Caco-2 (cell line): ENCODE data around the gene CIT. TPM values are rescaled to one million over a fixed set of nuclear protein-coding genes. Genes with fewer than 3 reads are reported as not detected.

Experiments used
- BruUV-seq: library from RNA; stranded (reverse); fragments of 400-500 nt; replicated peaks from 2 replicates; lab custom pipeline; 2021; lab: Mats Ljungman, UMichigan
- CTCF ChIA-PET: fragments of 300-600 bp; sonication (Branson Sonifier 250); formaldehyde crosslinking; loops from one replicate; lab custom pipeline; 2022; ENCODE audit warnings: antibody characterized with exemption; lab: Charles Lee
- POLR2A ChIA-PET: fragments of 300-600 bp; sonication (Branson Sonifier 250); formaldehyde crosslinking; loops from one replicate; lab custom pipeline; 2022; ENCODE audit warnings: antibody characterized with exemption; lab: Charles Lee
- DNase-seq, 2 experiments: peaks; one replicate each; pipeline versions ENCODE4 v3.0.0 to v3.0.0-alpha.2; 2020 to 2022
- H3K27me3 ChIP-seq: replicated peaks from 2 replicates; pipeline ENCODE4 v1.6.0; 2011; ENCODE audit warnings: low read length; ENCODE audit not compliant: control insufficient read depth, insufficient read depth
- H3K36me3 ChIP-seq: 2 replicates; pipeline ENCODE4 v1.5.1; 2011; ENCODE audit warnings: low read length; ENCODE audit not compliant: control insufficient read depth, insufficient read depth
- H3K4me1 ChIP-seq: fragments of 250-450 bp; sonication (Bioruptor Pico); 2 replicates; pipeline ENCODE4 v1.5.1; 2020; ENCODE audit warnings: mild to moderate bottlenecking
- H3K4me3 ChIP-seq: 2 replicates; pipeline ENCODE4 v1.5.1; 2011; ENCODE audit warnings: low read depth, mild to moderate bottlenecking, control low read depth, low read length
- H3K9me3 ChIP-seq: fragments of 250-450 bp; sonication (Bioruptor Pico); 2 replicates; pipeline ENCODE4 v1.5.1; 2020; ENCODE audit warnings: mild to moderate bottlenecking, moderate library complexity
- H3K27ac Mint-ChIP-seq: one replicate; pipeline ENCODE4 v1.8.0; 2022; ENCODE audit warnings: mixed read lengths; ENCODE audit not compliant: unreplicated experiment
- H3K27me3 Mint-ChIP-seq: one replicate; pipeline ENCODE4 v1.8.0; 2022; ENCODE audit warnings: mixed read lengths; ENCODE audit not compliant: insufficient read depth, unreplicated experiment
- H3K36me3 Mint-ChIP-seq: one replicate; pipeline ENCODE4 v1.8.0; 2022; ENCODE audit warnings: mild to moderate bottlenecking, mixed read lengths; ENCODE audit not compliant: insufficient read depth, unreplicated experiment
- H3K4me1 Mint-ChIP-seq: one replicate; pipeline ENCODE4 v1.8.0; 2022; ENCODE audit warnings: low read depth, mixed read lengths; ENCODE audit not compliant: unreplicated experiment
- H3K4me3 Mint-ChIP-seq: one replicate; pipeline ENCODE4 v1.8.0; 2022; ENCODE audit warnings: mild to moderate bottlenecking, moderate library complexity, mixed read lengths; ENCODE audit not compliant: unreplicated experiment
- H3K9me3 Mint-ChIP-seq: one replicate; pipeline ENCODE4 v1.8.0; 2022; ENCODE audit warnings: mixed read lengths; ENCODE audit not compliant: unreplicated experiment
- intact Hi-C: fragments of 100-400 bp; cut with micrococcal nuclease; formaldehyde crosslinking; loops from one replicate; pipeline ENCODE4 v1.10.0; 2022; ENCODE audit not compliant: unreplicated experiment
- total RNA-seq: library from RNA; stranded (reverse); gene quantifications from 2 replicates; pipeline ENCODE4 v1.2.3, GENCODE V29; 2022
- TF ChIP-seq, protein P1 (sequence below), 2 experiments: fragments of 200-600 bp in 1 of 2; IDR thresholded peaks; 1 replicate in 1 of 2; 2 replicates in 1 of 2; pipeline versions ENCODE4 v1.5.1 to v1.8.0; 2011 to 2022; ENCODE audit warnings: antibody characterized with exemption in 1 of 2, control low read depth in 1 of 2, inconsistent platforms in 1 of 2, low read depth in 1 of 2, low read length in 1 of 2, mild to moderate bottlenecking in 1 of 2, moderate library complexity in 1 of 2; ENCODE audit not compliant: insufficient read depth in 1 of 2, severe bottlenecking in 1 of 2, unreplicated experiment in 1 of 2

CIT gene
- total RNA-seq, 1 experiment from 2014 or later = 55.9 TPM

DNA sequence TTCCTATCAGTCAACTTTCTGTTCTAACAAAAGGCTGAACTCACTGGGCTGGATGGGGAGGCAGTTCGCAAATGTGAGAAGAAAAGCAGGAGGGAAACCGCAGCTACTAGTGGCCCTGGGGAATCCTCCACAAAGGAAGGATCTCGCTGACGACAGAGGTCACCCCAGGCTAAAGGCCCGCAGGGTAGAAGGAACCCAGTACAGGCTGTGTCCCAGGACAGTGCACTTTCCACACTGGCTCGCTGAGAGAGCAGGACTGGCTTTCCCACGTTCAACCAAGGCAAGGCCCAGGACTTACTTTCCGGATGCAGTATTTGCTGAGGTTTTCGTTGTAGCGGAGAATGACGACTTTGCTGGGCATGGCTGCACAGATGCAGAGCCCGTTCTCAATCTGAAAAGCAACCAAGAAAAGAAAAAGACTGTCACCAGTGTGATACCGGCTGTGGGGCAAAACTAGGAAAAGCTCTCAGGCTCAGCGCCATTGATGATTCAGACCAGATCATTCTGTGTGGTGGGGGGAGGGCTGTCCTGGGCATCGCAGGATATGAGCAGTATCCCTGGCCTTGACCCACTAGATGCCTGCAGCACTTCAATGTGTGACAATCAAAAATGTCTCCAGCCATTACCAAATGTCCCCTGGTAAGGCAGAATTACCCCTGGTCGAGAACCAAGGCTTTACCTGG, 172.9 kb downstream of the CIT start:
- intact Hi-C loops = no loop called here
- Histone ChIP-seq H3K4me3 (no peak overlapping the region), H3K9me3 (no peaks in the 10 kb centered on the region), H3K4me1 (no peaks in the 10 kb centered on the region), H3K36me3 (peaks cover 1% of the 10 kb centered on the region), H3K27me3 (no peaks in the 10 kb centered on the region)
- ChIA-PET POLR2A (no interaction called here), CTCF (no interaction called here)
- H3K4me3 Mint-ChIP-seq = no peak overlapping the region
- H3K27ac Mint-ChIP-seq = no peak overlapping the region
- no TSS peak for BruUV-seq
- H3K27me3 Mint-ChIP-seq = no peaks in the 10 kb centered on the region
- H3K4me1 Mint-ChIP-seq = no peaks in the 10 kb centered on the region
- DNase-seq = no peak
- TF ChIP-seq, protein P1, sequence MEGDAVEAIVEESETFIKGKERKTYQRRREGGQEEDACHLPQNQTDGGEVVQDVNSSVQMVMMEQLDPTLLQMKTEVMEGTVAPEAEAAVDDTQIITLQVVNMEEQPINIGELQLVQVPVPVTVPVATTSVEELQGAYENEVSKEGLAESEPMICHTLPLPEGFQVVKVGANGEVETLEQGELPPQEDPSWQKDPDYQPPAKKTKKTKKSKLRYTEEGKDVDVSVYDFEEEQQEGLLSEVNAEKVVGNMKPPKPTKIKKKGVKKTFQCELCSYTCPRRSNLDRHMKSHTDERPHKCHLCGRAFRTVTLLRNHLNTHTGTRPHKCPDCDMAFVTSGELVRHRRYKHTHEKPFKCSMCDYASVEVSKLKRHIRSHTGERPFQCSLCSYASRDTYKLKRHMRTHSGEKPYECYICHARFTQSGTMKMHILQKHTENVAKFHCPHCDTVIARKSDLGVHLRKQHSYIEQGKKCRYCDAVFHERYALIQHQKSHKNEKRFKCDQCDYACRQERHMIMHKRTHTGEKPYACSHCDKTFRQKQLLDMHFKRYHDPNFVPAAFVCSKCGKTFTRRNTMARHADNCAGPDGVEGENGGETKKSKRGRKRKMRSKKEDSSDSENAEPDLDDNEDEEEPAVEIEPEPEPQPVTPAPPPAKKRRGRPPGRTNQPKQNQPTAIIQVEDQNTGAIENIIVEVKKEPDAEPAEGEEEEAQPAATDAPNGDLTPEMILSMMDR (IDR thresholded peaks at IDR 0.05; ENCODE audit: insufficient read depth in 1 of 2, low read depth in 1 of 2, low read length in 1 of 2, severe bottlenecking in 1 of 2, unreplicated experiment in 1 of 2) = no peak
- no peaks in the 10 kb centered on the region for H3K9me3 Mint-ChIP-seq
- peaks cover 45% of the 10 kb centered on the region for H3K36me3 Mint-ChIP-seq

GRCh38 chr12:119700078-119700477, 177.0 kb downstream of the CIT start:
- POLR2A ChIA-PET = no interaction called here
- H3K36me3 ChIP-seq = peaks cover 1% of the 10 kb centered on the region; the same call in 1 of the 2 replicates
- H3K4me3 ChIP-seq = no peak overlapping the region
- H3K4me1 ChIP-seq = no peaks in the 10 kb centered on the region
- BruUV-seq = no TSS peak
- no peaks in the 10 kb centered on the region for H3K9me3 Mint-ChIP-seq
- peaks cover 36% of the 10 kb centered on the region for H3K36me3 Mint-ChIP-seq
- TF ChIP-seq, protein P1 (IDR thresholded peaks at IDR 0.05; ENCODE audit: insufficient read depth in 1 of 2, low read depth in 1 of 2, low read length in 1 of 2, severe bottlenecking in 1 of 2, unreplicated experiment in 1 of 2) = no peak
- no peaks in the 10 kb centered on the region for H3K27me3 ChIP-seq
- no peaks in the 10 kb centered on the region for H3K27me3 Mint-ChIP-seq
- DNase-seq = no peak
- CTCF ChIA-PET = no interaction called here
- no peak overlapping the region for H3K27ac Mint-ChIP-seq
- H3K4me3 Mint-ChIP-seq = no peak overlapping the region
- no peaks in the 10 kb centered on the region for H3K4me1 Mint-ChIP-seq
- H3K9me3 ChIP-seq = no peaks in the 10 kb centered on the region
- intact Hi-C loops = no loop called here

DNA sequence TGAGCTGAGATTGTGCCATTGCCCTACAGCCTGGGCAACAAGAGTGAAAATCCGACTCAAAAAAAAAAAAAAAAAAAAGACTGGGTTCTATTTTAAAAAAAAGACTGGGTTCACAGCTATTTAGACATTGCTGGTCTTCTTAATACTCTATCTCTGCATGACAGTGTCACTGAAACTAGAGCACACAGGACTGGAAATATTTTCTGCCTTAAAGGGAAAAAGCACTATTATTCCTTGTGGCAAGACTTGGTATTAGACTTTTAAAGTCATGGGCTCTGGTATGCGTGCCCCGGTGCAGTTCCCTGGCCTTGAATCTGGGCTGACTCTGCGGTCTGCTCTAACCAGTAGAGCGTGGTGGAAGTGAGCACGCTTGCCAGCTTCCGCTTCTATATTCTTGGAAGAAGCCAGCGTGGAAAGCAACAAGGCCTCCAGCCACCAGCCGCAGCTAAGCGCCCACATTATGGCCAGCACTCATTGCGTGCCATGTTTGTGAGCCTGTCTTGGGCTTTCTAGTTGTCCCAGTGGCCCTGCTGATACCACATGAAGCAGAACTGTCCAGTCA, 177.8 kb downstream of the CIT start:
- no peak overlapping the region for H3K4me3 Mint-ChIP-seq
- H3K4me1 ChIP-seq = no peaks in the 10 kb centered on the region
- ChIA-PET CTCF (no interaction called here), POLR2A (no interaction called here)
- no peaks in the 10 kb centered on the region for H3K27me3 ChIP-seq
- H3K36me3 ChIP-seq = peaks cover 1% of the 10 kb centered on the region; the same call in 1 of the 2 replicates
- H3K27ac Mint-ChIP-seq = no peak overlapping the region
- TF ChIP-seq, protein P1 (IDR thresholded peaks at IDR 0.05; ENCODE audit: insufficient read depth in 1 of 2, low read depth in 1 of 2, low read length in 1 of 2, severe bottlenecking in 1 of 2, unreplicated experiment in 1 of 2) = no peak
- no peaks in the 10 kb centered on the region for H3K4me1 Mint-ChIP-seq
- peaks cover 36% of the 10 kb centered on the region for H3K36me3 Mint-ChIP-seq
- H3K9me3 Mint-ChIP-seq = no peaks in the 10 kb centered on the region
- DNase-seq = no peak
- no peak overlapping the region for H3K4me3 ChIP-seq
- BruUV-seq = no TSS peak
- no peaks in the 10 kb centered on the region for H3K9me3 ChIP-seq
- intact Hi-C loops = loop anchor here (10.0 kb wide), 1 partner anchor 86 kb away; no protein-coding TSS in a partner anchor
- H3K27me3 Mint-ChIP-seq = no peaks in the 10 kb centered on the region
